ENCODE results near the gene MPHOSPH9.

The MPHOSPH9 gene

GRCh38 chr12:123165537-123165936 lies 67.4 kb downstream of the MPHOSPH9 start:
- peaks cover 20 to 67% (median 51%) of the 10 kb centered on the region in 4 experiments for H3K36me3 ChIP-seq (ENCODE audit: control insufficient read depth in 4 of 4, insufficient read depth in 4 of 4, low read length in 3 of 4)
- DNase-seq, result no peak
- 83% methylated on average over 1 of the region's 4 CpGs for WGBS (ENCODE audit: insufficient coverage)
- H3K27me3 ChIP-seq (replicated peaks in 2 of 5; ENCODE audit: control insufficient read depth in 4 of 5, insufficient read depth in 5 of 5, low read length in 4 of 5), result no peaks in the 10 kb centered on the region
- no peak overlapping the region for H3K27ac ChIP-seq (ENCODE audit: insufficient read depth in 1 of 2, low read depth in 1 of 2, low read length in 2 of 2, poor library complexity in 1 of 2, severe bottlenecking in 2 of 2)
- H3K4me1 ChIP-seq (ENCODE audit: control extremely low read depth in 1 of 4, control insufficient read depth in 4 of 4, insufficient read depth in 4 of 4, low read length in 3 of 4), result no peaks in the 10 kb centered on the region
- H3K4me3 ChIP-seq (ENCODE audit: control insufficient read depth in 1 of 7, extremely low read depth in 1 of 7, insufficient read depth in 4 of 7, low read depth in 2 of 7, low read length in 6 of 7), result no peak overlapping the region
- ChIA-PET CTCF (interaction anchor here (0.9 to 2.0 kb wide), 2 partner anchors 12 to 122 kb away, joined by 3 to 5 read pairs; no protein-coding TSS in a partner anchor), POLR2A (no interaction called here)
- H3K9me3 ChIP-seq (ENCODE audit: control extremely low read depth in 1 of 5, control insufficient read depth in 4 of 5, insufficient read depth in 2 of 5, low read depth in 1 of 5, low read length in 4 of 5), result no peaks in the 10 kb centered on the region

- no peak overlapping the region for H3K27ac ChIP-seq (ENCODE audit: insufficient read depth in 1 of 2, low read depth in 1 of 2, low read length in 2 of 2, poor library complexity in 1 of 2, severe bottlenecking in 2 of 2)
- peaks cover 22 to 72% (median 51%) of the 10 kb centered on the region in 4 experiments for H3K36me3 ChIP-seq (ENCODE audit: control insufficient read depth in 4 of 4, insufficient read depth in 4 of 4, low read length in 3 of 4)
- no peak overlapping the region for H3K4me3 ChIP-seq (ENCODE audit: control insufficient read depth in 1 of 7, extremely low read depth in 1 of 7, insufficient read depth in 4 of 7, low read depth in 2 of 7, low read length in 6 of 7)
- H3K27me3 ChIP-seq (replicated peaks in 2 of 5; ENCODE audit: control insufficient read depth in 4 of 5, insufficient read depth in 5 of 5, low read length in 4 of 5), result no peaks in the 10 kb centered on the region
- CTCF ChIA-PET, result interaction anchor here (0.9 to 2.0 kb wide), 2 partner anchors 13 to 122 kb away, joined by 3 to 5 read pairs; no protein-coding TSS in a partner anchor
- no peaks in the 10 kb centered on the region for H3K4me1 ChIP-seq (ENCODE audit: control extremely low read depth in 1 of 4, control insufficient read depth in 4 of 4, insufficient read depth in 4 of 4, low read length in 3 of 4)
- POLR2A ChIA-PET, result no interaction called here
- WGBS (ENCODE audit: insufficient coverage), result 100% methylated on average over 2 of the region's 9 CpGs
- no peak for DNase-seq
- no peaks in the 10 kb centered on the region for H3K9me3 ChIP-seq (ENCODE audit: control extremely low read depth in 1 of 5, control insufficient read depth in 4 of 5, insufficient read depth in 2 of 5, low read depth in 1 of 5, low read length in 4 of 5)
These were observed 68.2 kb downstream of the MPHOSPH9 start for GRCh38 chr12:123164710-123165261.

- Histone ChIP-seq H3K4me3 (ENCODE audit: control insufficient read depth in 1 of 7, extremely low read depth in 1 of 7, insufficient read depth in 4 of 7, low read depth in 2 of 7, low read length in 6 of 7) (no peak overlapping the region), H3K36me3 (ENCODE audit: control insufficient read depth in 4 of 4, insufficient read depth in 4 of 4, low read length in 3 of 4) (peaks cover 25 to 76% (median 52%) of the 10 kb centered on the region in 4 experiments), H3K9me3 (ENCODE audit: control extremely low read depth in 1 of 5, control insufficient read depth in 4 of 5, insufficient read depth in 2 of 5, low read depth in 1 of 5, low read length in 4 of 5) (no peaks in the 10 kb centered on the region), H3K27ac (ENCODE audit: insufficient read depth in 1 of 2, low read depth in 1 of 2, low read length in 2 of 2, poor library complexity in 1 of 2, severe bottlenecking in 2 of 2) (no peak overlapping the region), H3K27me3 (replicated peaks in 2 of 5; ENCODE audit: control insufficient read depth in 4 of 5, insufficient read depth in 5 of 5, low read length in 4 of 5) (no peaks in the 10 kb centered on the region), H3K4me1 (ENCODE audit: control extremely low read depth in 1 of 4, control insufficient read depth in 4 of 4, insufficient read depth in 4 of 4, low read length in 3 of 4) (no peaks in the 10 kb centered on the region)
- WGBS (ENCODE audit: insufficient coverage), result no CpG with 5 or more reads among the region's 3 CpGs
- ChIA-PET CTCF (no interaction called here), POLR2A (no interaction called here)
- DNase-seq, result no peak
These were observed 68.7 kb downstream of the MPHOSPH9 start for GRCh38 chr12:123164222-123164621.

GRCh38 chr12:123163227-123163626 lies 69.7 kb downstream of the MPHOSPH9 start:
- CTCF ChIA-PET, result interaction anchor here (1.7 kb wide), 1 partner anchor 121 kb away, joined by 5 read pairs; no protein-coding TSS in a partner anchor
- no peak overlapping the region for H3K27ac ChIP-seq (ENCODE audit: insufficient read depth in 1 of 2, low read depth in 1 of 2, low read length in 2 of 2, poor library complexity in 1 of 2, severe bottlenecking in 2 of 2)
- POLR2A ChIA-PET, result interaction anchor here (0.6 kb wide), 1 partner anchor 9 kb away, joined by 4 read pairs; no protein-coding TSS in a partner anchor

GRCh38 chr12:123160801-123161487 lies 72.0 kb downstream of the MPHOSPH9 start:
- Histone ChIP-seq H3K4me3 (ENCODE audit: control insufficient read depth in 1 of 7, extremely low read depth in 1 of 7, insufficient read depth in 4 of 7, low read depth in 2 of 7, low read length in 6 of 7) (no peak overlapping the region), H3K4me1 (ENCODE audit: control extremely low read depth in 1 of 4, control insufficient read depth in 4 of 4, insufficient read depth in 4 of 4, low read length in 3 of 4) (no peaks in the 10 kb centered on the region), H3K27me3 (replicated peaks in 2 of 5; ENCODE audit: control insufficient read depth in 4 of 5, insufficient read depth in 5 of 5, low read length in 4 of 5) (no peaks in the 10 kb centered on the region), H3K36me3 (ENCODE audit: control insufficient read depth in 4 of 4, insufficient read depth in 4 of 4, low read length in 3 of 4) (peaks cover 20 to 65% (median 46%) of the 10 kb centered on the region in 4 experiments), H3K9me3 (ENCODE audit: control extremely low read depth in 1 of 5, control insufficient read depth in 4 of 5, insufficient read depth in 2 of 5, low read depth in 1 of 5, low read length in 4 of 5) (no peaks in the 10 kb centered on the region), H3K27ac (ENCODE audit: insufficient read depth in 1 of 2, low read depth in 1 of 2, low read length in 2 of 2, poor library complexity in 1 of 2, severe bottlenecking in 2 of 2) (no peak overlapping the region)
- no peak for DNase-seq
- ChIA-PET POLR2A (interaction anchor here (0.6 to 0.7 kb wide), 3 partner anchors 116 to 657 kb away, joined by 3 to 7 read pairs (median 6); no protein-coding TSS in a partner anchor), CTCF (interaction anchor here (0.9 to 1.9 kb wide), 7 partner anchors 8 to 58 kb away, joined by 3 to 6 read pairs (median 5); partner anchors contain the start of gene PITPNM2)
- WGBS (ENCODE audit: insufficient coverage), result 99% methylated on average over 7 of the region's 11 CpGs

More at GRCh38 chr12:123163227-123163626, 69.7 kb downstream of the MPHOSPH9 start:
- no peaks in the 10 kb centered on the region for H3K9me3 ChIP-seq (ENCODE audit: control extremely low read depth in 1 of 5, control insufficient read depth in 4 of 5, insufficient read depth in 2 of 5, low read depth in 1 of 5, low read length in 4 of 5)
- WGBS (ENCODE audit: insufficient coverage), result 100% methylated on average over 1 of the region's 3 CpGs
- no peaks in the 10 kb centered on the region for H3K4me1 ChIP-seq (ENCODE audit: control extremely low read depth in 1 of 4, control insufficient read depth in 4 of 4, insufficient read depth in 4 of 4, low read length in 3 of 4)
- no peak for DNase-seq
- peaks cover 30 to 78% (median 53%) of the 10 kb centered on the region in 4 experiments for H3K36me3 ChIP-seq (ENCODE audit: control insufficient read depth in 4 of 4, insufficient read depth in 4 of 4, low read length in 3 of 4)
- no peak overlapping the region for H3K4me3 ChIP-seq (ENCODE audit: control insufficient read depth in 1 of 7, extremely low read depth in 1 of 7, insufficient read depth in 4 of 7, low read depth in 2 of 7, low read length in 6 of 7)
- no peaks in the 10 kb centered on the region for H3K27me3 ChIP-seq (replicated peaks in 2 of 5; ENCODE audit: control insufficient read depth in 4 of 5, insufficient read depth in 5 of 5, low read length in 4 of 5)

GRCh38 chr12:123153906-123154305 lies 79.0 kb downstream of the MPHOSPH9 start:
- Histone ChIP-seq H3K36me3 (ENCODE audit: control insufficient read depth in 4 of 4, insufficient read depth in 4 of 4, low read length in 3 of 4) (peaks cover 5 to 22% (median 11%) of the 10 kb centered on the region in 4 experiments), H3K4me3 (ENCODE audit: control insufficient read depth in 1 of 7, extremely low read depth in 1 of 7, insufficient read depth in 4 of 7, low read depth in 2 of 7, low read length in 6 of 7) (no peak overlapping the region), H3K4me1 (ENCODE audit: control extremely low read depth in 1 of 4, control insufficient read depth in 4 of 4, insufficient read depth in 4 of 4, low read length in 3 of 4) (peaks cover 2 to 24% (median 18%) of the 10 kb centered on the region in 4 experiments), H3K27ac (ENCODE audit: insufficient read depth in 1 of 2, low read depth in 1 of 2, low read length in 2 of 2, poor library complexity in 1 of 2, severe bottlenecking in 2 of 2) (no peak overlapping the region), H3K27me3 (replicated peaks in 2 of 5; ENCODE audit: control insufficient read depth in 4 of 5, insufficient read depth in 5 of 5, low read length in 4 of 5) (no peaks in the 10 kb centered on the region), H3K9me3 (ENCODE audit: control extremely low read depth in 1 of 5, control insufficient read depth in 4 of 5, insufficient read depth in 2 of 5, low read depth in 1 of 5, low read length in 4 of 5) (no peaks in the 10 kb centered on the region)
- ChIA-PET CTCF (interaction anchor here (0.9 to 13.7 kb wide), 3 partner anchors 18 to 122 kb away, joined by 3 to 128 read pairs (median 6); no protein-coding TSS in a partner anchor), POLR2A (interaction anchor here (0.6 kb wide), 1 partner anchor 59 kb away, joined by 6 read pairs; no protein-coding TSS in a partner anchor)
- 100% methylated on average over 1 of the region's 2 CpGs for WGBS (ENCODE audit: insufficient coverage)
- no peak for DNase-seq
